SW480 (cell line): Measurements from ENCODE around the gene C22orf31.
"Not testable (repeated sequence)": the region's sequence is repeated elsewhere in the genome, so short reads cannot be mapped to it uniquely, and the experiment has no call there.

Experiments used
- DNase-seq: peaks from one replicate; pipeline ENCODE4 v3.0.0-alpha.2; 2016; ENCODE audit warnings: low spot score

The C22orf31 gene

DNA sequence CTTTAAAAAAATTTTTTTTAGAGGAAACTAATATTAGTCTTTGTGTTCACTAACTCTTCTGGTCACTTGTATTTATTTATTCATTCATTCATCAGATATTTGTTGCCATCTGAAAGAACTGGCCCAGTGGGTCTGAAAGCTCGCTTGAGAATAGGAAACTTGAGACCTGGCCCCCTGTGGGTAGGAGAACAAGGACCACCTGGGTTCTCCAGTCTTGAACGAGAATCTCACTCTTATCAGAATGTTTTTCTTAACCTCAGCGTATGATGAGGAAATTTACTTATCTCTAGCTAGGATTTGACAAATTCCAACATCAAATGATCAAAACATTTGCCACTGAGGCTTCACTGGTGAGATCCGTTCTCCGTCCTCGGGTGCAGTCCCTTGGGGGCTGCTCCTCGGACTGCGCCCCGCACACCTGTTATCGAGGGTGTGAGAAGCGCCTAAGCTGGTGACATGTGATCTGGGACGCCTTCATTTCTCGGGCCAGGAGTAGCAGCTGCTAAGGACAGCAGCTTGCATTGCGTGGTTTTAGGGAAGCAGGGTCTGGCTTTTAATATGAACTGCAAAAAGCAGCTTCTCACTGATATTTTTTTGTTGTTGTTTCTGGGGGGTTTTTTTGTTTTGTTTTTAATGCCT, 6.3 kb downstream of the C22orf31 start:
- DNase-seq = no peak

DNA sequence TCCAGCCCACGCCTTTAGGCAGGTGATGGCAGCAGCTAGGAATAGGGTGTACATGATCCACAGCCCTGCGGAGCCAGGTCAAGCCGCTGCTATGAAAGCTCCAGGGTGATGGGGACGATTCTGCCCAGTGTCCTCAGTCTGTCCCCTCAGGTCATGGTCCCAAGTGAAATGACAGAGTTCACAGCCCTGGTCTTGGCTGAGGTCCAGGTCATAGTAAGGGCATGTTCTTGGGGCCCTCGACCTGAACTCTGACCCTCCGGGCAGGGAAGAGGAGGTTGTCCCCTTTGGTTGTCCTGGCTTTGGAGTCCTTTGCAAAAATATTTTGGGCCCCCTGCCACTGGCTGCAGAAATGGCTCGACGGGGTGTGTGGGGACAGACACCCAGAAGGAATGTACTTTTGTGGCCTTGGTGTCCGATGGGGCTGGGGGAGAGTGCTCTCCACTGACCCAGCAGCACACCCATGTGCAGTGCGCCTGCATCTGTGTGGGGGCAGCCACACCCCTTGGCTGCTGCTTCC, 7.3 kb downstream of the C22orf31 start:
- DNase-seq = no peak

DNA sequence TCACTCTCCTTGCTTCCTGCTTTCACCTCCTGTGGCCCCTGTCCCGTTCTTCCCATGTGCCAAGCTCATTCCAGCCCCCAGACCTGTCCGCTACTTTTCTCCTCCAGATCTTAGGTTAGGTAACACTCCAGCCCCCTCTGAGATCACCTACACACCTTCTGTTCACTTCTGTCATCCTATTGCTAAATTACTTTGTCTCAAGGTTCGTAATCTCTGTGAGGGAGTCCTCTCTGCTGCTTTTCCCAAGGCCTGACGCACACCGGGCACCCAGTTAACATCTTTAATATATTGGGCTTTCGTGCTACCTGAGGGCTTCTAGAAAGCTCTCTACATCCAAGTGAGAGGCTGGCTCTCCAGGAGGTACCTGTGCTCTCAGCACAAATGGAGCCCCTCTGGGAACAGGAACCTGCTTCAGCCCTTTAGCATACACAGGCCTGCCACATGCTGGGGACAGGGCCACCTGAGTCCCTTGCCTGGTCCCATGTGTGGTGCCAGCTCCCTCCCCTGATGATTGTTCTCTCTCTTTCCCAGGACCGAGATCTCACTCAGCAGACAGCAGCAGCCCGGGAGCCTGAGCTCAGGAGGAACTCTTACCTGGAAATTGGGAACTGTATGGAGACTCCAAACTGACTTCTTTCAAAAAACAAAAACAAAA, 8.5 kb downstream of the C22orf31 start:
- no peak for DNase-seq

DNA sequence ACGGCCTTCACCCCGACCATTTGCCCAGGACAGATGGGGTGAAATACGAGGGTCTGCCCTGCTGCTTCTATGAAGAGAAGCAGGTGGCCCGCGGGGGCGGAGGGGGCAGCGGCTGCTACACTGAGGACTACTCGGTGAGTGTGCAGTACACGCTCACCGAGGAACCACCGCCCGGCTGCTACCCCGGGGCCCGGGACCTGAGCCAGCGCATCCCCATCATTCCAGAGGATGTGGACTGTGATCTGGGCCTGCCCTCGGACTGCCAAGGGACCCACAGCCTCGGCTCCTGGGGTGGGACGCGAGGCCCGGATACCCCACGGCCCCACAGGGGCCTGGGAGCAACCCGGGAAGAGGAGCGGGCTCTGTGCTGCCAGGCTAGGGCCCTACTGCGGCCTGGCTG, 11.2 kb downstream of the C22orf31 start:
- DNase-seq = no peak

DNA sequence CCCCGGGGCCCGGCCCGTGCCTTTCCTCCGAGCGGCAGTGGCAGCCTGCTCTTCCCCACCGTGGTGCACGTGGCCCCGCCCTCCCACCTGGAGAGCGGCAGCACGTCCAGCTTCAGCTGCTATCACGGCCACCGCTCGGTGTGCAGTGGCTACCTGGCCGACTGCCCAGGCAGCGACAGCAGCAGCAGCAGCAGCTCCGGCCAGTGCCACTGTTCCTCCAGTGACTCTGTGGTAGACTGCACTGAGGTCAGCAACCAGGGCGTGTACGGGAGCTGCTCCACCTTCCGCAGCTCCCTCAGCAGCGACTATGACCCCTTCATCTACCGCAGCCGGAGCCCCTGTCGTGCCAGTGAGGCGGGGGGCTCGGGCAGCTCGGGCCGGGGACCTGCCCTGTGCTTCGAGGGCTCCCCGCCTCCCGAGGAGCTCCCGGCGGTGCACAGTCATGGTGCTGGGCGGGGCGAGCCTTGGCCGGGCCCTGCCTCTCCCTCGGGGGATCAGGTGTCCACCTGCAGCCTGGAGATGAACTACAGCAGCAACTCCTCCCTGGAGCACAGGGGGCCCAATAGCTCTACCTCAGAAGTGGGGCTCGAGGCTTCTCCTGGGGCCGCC, 11.9 kb downstream of the C22orf31 start:
- no peak for DNase-seq

DNA sequence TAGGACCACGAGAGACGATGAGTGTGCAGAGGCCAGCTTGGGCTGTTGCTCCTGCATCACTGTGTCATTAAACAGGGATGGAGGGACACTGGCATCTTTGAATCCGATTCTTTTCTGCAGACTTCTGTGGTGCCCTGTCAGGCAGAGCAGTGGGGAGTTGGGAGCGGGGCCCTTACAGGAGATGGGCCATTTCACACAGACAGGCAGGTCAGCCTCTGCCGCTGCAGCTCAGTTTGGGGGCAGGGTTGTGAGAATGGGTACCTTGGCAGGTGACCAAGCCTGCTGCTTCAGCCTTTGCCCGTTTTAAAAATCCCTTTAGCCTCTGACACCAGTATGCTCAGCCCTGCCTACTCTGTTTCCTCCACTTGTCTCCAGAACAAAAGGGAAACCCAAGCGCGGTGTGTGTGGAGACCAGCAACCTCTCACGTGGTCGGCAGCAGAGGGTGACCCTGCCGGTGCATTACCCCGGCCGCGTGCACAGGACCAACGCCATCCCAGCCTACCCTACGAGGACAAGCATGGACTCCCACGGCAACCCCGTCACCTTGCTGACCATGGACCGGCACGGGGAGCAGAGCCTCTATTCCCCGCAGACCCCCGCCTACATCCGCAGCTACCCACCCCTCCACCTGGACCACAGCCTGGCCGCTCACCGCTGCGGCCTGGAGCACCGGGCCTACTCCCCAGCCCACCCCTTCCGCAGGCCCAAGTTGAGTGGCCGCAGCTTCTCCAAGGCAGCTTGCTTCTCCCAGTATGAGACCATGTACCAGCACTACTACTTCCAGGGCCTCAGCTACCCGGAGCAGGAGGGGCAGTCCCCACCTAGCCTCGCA, 12.6 kb downstream of the C22orf31 start:
- DNase-seq = no peak

DNA sequence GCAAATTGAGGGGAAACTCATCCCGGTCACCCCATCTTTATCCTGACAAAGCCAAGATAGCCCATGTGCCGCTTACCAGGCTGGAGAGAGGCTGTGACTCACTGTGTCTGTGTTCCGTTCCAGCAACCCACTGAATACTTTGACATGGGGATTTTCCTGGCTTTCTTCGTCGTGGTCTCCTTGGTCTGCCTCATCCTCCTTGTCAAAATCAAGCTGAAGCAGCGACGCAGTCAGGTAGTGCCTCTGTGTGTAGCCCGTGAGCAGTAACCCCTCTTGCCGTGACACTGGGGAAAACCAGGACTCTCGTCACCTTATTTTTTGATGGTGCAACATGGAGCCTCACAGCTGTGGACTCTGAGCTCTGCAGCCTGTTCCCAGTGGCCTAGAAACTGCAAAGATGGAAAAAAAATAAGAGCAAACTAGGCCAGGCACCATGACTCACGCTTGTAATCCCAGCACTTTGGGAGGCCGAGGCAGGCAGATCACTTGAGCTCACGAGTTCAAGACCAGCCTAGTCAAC, 16.9 kb downstream of the C22orf31 start:
- DNase-seq = no peak

DNA sequence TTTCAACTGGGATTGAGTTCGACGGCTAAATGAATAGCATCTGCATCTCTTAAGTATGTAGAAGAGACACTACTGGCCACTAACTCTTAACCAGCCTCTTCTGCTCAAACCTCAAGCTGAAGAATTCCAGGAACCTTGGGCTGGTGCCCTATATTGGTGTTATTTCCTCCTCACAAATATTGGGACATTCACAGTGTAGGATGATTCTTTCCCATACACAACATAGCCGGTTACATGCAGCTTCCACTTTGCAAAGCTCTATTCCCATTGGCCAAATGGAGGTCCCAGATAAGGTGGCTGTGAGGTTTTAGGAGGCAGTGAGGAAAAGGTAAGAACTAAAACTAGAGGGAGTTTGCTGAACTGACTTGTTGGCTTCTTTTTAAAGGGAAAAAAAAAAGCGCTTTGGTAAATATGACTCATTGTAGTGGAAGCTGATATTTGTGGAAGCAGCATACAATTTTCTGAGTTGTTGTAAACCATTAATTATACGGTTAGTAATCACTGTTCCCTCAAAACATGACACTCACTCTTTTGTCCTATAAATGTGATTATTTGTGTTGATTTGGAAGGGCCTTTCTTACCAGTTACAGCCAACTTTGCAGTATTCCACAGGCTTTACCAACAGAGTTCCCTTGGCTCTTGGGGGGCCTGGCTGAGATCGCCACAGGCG, 17.6 kb downstream of the C22orf31 start:
- no peak for DNase-seq

DNA sequence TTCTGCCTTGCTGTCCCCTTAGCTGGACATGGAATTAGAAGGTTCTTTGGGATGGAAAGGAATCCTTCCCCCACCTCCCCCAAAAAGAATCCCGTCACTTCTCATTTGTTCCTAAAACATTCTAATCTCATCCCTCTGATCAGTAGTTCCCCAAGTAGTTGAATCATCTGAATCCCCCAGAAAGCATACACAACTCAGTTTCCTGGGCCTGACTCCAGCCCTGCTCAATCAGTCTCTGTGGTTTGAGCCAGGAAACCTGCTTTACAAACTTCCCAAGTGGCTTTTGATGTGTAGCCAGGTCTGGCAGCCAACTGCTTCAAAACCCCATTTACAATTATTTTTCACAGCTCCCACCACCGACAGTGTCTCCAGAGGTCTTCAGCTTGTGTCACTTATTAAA, 20.2 kb downstream of the C22orf31 start:
- no peak for DNase-seq

DNA sequence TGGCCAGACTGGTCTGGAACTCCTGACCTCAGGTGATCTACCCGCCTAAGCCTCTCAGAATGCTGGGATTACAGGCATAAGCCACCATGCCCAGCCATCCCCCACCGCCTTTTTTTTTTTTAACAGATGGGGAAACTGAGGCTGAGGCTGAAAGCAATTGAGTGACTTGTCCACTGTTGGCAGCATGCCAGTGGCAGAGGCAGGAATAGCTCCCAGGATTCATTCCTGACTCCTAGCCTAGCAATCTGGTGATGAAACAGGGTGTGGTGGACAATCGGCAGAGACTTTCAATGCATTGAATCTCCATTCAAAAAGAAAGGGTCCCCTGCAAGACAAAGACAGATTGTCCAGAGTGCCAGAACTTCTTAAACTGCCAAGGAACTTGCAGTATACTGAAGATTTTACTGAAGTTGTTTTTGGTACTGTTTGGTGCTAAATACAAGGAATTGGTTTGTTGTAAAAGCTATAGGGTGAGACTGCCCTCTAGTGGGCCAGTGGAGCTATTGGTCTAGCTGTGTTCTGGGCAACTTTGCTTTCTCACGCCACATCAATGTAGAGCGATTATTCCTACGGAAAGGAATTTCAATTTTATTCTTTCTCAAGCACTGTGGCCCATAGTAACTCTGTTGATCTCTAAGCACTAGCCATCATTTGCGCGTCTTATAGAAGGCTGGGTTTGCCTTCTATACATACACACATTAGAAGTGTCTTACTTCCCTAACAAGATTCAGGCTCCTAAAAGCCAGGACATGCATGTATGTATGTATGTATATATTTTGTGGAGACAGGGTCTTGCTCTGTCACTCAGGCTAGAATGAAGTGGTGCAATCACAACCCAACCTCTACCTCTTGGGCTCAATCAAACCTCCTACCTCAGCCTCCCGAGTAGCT, 21.0 kb downstream of the C22orf31 start:
- peak; percentile 68 for DNase-seq

DNA sequence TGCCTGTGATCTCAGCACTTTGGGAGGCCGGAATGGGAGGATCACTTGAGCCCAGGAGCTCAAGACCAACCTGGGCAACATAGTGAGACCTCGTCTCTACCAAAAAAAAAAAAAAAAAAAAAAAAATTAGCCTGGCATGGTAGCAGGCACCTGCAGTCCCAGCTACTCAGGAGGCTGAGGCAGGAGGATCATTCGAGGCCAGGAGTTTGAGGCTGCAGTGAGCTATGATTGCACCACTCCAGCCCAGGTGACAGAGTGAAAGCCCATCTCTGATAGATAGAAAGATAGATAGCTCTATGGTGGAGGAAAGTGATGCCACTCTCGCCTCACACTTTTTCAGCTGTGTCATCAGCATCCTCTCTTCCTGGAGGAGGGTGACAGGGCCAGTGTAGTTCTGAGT, 21.9 kb downstream of the C22orf31 start:
- DNase-seq = not testable (repeated sequence)

DNA sequence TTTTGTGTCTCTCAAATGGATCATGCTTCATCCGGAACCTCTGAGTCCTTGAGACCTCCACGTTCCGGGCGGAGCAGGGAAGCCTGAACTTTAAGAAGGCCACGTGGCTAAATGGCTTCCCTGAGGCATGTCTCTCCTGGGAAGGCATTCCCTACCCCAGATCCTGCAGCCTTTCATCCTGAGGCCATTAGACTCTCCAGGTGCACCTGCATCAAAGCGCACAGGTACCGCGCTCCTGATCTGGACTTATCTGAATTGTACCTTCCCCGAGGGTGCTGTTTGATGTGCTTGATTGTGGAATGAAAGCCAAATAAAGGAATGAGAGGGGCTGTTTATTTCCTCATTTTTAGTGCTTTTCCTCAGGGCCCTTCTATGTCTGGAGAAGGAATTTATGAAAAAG, 22.5 kb downstream of the C22orf31 start:
- DNase-seq = peak; percentile 50

DNA sequence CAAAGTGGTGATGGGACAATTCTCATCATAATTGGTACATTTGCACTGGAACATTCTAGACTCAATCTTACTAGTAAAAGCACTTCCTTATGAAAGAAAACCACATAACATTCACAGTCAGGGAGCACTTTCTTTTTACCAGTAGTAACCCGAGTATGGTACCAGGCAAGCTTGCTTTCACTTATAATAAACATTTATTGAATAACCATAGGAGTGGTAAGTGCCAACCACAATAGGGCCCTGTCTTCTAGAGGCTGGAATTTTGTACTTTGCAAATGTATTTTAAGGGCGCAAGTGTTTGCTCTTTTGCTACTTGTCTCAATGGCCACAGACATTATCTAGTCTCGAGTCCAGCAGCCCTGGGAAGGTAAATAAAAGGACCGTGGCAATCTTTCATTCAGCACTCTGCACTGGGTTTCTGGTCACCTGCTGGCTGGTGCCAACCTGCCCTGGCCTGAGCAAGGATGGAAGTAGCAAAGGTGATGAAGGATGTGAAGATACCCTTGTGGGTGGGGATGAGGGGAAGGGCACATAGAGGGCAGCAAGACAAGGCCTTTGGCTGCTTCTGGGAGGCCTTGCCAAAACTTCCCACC, 24.2 kb downstream of the C22orf31 start:
- no peak for DNase-seq

DNA sequence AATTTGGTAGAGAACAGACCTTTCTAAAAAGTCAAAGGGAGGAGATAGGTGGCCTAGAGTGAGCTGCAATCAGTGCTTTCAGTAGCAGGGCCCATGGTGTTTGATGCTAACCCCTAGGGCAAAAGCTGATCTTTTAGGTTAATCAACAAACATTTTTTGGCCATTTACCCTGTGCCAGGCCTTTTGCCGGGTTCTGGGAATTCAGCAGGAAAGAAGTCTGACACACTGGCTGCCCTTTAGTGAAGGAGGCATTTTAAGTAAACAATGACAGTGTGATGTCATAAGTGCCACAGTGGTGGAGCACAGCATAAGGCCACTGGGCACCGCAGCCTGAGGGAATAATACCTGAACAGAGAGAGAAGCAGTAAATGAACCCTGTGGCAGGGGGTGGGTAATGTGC, 29.0 kb downstream of the C22orf31 start:
- no peak for DNase-seq

DNA sequence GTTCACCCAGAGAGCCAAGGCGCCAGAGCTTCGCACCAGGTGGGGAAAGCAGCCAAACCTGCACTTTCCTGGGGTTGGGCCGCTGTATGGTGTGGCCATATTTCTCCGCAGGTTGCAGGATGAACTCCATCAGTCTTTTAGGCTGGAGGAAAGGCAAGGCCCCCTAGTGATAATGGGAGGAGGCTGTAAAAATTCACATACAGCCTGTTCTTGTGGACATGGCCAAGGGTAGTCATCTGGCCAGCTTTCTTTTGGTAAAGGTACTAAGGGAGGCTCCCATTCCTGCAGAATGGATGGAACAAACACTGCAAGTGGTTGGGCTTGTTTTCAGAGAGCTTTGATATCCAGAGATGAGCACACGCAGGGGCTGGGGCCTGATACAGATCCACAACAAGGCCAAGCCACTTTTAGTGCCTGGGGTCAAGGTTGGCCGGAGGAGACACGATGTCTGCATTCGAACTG, 29.6 kb downstream of the C22orf31 start:
- peak; percentile 34 for DNase-seq

DNA sequence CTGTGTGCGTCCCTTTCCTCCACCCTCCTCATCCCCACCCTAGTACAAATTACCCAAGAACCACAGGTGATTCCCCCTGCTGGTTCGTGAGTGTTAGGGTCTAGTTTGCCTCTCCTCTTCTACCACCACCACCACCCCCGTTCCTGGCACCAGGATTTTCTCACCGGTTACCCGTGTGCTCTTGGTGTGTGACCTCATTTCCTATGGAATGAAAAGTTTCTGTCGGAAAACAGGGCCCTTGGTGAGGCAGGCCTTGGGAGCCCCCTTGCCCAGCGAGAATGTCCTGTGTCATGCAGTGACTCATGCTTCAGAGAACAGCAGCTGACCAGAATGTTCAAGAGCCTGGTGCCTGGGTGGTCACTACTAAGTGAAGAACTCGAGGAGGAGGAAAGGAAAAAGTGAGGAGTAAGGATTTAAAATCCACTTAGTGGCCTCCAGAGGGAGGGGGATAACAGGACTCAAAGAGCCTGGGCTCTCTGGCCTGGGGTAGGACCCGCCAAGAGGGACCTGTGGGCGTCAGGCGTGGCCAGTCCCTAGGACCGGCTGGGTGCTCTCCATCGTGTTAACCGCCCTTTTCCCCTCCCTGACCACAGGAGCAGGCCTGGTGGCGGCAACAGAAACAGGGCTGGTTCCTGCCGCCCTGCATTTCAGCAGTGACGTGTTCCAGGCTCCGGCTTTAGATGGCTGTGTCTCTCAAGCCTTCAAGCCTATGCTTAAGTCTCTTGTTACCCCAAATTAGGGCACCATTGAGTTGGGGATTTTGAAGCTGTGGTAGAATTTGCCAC, 30.2 kb downstream of the C22orf31 start:
- peak; percentile 95 for DNase-seq

DNA sequence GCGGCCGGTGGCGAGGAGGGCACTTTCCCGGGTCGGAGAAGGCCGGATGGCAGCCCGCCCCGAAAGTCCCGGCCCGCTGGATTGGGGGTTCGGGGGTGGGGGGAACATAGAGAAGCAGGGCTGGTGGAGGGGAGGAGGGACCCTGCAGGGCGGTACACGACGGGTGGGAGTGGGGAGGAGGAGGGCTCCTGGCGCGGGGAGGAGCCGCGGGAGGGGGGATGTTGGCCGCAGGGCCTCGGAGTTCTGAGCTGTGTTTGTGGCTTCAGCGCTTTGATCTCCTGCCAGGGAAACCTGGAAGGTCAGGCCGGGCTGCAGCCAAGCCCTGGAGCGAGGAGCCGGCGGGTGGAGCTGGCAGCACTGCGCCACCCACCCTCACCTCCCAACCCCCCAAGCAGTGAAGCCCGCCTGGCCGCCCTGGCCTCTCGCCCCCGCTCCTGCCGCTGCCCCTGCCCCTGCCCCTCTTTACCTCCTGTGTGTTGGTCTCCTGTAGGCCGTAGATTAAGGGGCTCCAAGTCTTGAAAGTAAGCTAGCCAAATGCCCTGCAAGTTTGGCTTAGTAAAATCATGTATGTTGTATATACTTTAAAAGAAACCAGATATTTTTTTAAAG, 30.9 kb downstream of the C22orf31 start:
- DNase-seq = peak; percentile 97

DNA sequence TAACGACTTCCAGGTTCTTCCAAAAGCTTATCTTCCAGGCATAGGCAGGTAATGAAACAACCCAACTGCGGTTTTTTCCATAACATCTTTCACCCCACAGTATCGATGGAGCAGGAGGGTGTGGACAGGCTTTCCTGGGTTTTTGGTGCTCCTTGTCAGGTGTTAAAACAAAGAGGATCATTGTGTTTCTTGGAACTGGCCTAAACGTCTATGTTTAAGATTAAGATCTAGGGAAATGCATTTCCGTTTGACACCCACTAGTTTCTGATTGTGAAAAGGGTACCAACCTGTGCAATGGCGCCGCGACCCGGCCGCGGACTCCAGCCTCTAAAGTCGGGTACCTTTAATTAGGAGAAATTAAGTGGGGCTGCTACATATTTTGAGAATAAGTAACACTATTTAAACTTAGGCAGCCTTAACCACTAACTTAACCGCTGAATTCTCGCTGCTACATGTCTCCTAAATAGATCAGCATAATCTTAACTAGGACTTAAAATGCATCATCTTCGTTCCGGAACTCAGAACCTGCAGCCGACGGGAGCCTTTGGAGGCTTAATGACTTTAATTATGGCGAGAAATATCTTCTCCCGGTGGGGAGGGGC, 31.5 kb downstream of the C22orf31 start:
- peak; percentile 95 for DNase-seq
